Measurements from ENCODE around the gene DOK5. TPM values are rescaled to one million over a fixed set of nuclear protein-coding genes. Genes with fewer than 3 reads are reported as not detected.

The DOK5 gene
- total and polyA plus RNA-seq, 2 donors (not counting 3 experiments of a cell fraction or from before 2014, with no cell fraction given): 3.5 to 14.2 TPM

- H3K9me1 ChIP-seq (replicated peaks; ENCODE audit: control insufficient read depth, extremely low read depth, insufficient read depth, low read length): no peaks in the 10 kb centered on the region
- peaks cover 7% of the 10 kb centered on the region for H3K4me1 ChIP-seq (ENCODE audit: control insufficient read depth, extremely low read depth, insufficient read depth, low read length)
- no peak overlapping the region for H3K4me3 ChIP-seq (replicated peaks in 1 of 3; ENCODE audit: insufficient read depth in 1 of 3, low read depth in 1 of 3, low read length in 3 of 3)
- no peak overlapping the region for H3K4me2 ChIP-seq (ENCODE audit: insufficient read depth, low read length)
- BruUV-seq (replicated peaks): no TSS peak
- DNase-seq (ENCODE audit: low read depth, low spot score) (no peak), FAIRE-seq (no peak)
- ChIA-PET CTCF (no interaction called here), POLR2A (no interaction called here)
- H4K20me1 ChIP-seq (replicated peaks; ENCODE audit: control insufficient read depth, extremely low read depth, insufficient read depth, low read length): no peaks in the 10 kb centered on the region
- no peaks in the 10 kb centered on the region for H3K36me3 ChIP-seq (ENCODE audit: control insufficient read depth in 2 of 2, extremely low read depth in 1 of 2, insufficient read depth in 2 of 2, low read length in 2 of 2)
- no peaks in the 10 kb centered on the region for H3K79me2 ChIP-seq (ENCODE audit: control insufficient read depth, insufficient read depth, low read length)
- no peak overlapping the region for H2AFZ ChIP-seq (ENCODE audit: low read depth, low read length)
- H3K27ac ChIP-seq (ENCODE audit: insufficient read depth, low read depth, low read length): no peak overlapping the region
- intact Hi-C loops (cut with micrococcal nuclease): no loop called here
- dilution Hi-C loops (cut with MboI; ENCODE audit: extremely low pct_ligation_motif_present, low sequenced_read_pairs): no loop called here
- H3K9ac ChIP-seq (replicated peaks; ENCODE audit: extremely low read depth, insufficient read depth, low read length): no peak overlapping the region
- no peaks in the 10 kb centered on the region for H3K27me3 ChIP-seq (ENCODE audit: control insufficient read depth in 2 of 2, insufficient read depth in 2 of 2, low read length in 2 of 2)
- TF ChIP-seq GATA2 (IDR thresholded peaks at IDR 0.05; ENCODE audit: insufficient read depth, insufficient read length, low read depth, low read length) (no peak), JUN (IDR thresholded peaks at IDR 0.05; ENCODE audit: borderline replicate concordance, insufficient read depth, insufficient read length, low read depth) (no peak), POLR2AphosphoS5 (IDR thresholded peaks at IDR 0.05; ENCODE audit: insufficient read depth, low read depth, low read length) (no peak), FOS (IDR thresholded peaks at IDR 0.05; ENCODE audit: borderline replicate concordance, insufficient read depth, low read length) (no peak), MYC (IDR thresholded peaks at IDR 0.05; ENCODE audit: low read depth, low read length) (no peak), POLR2A (IDR thresholded peaks at IDR 0.05; ENCODE audit: low read depth, low read length) (no peak), EZH2 (IDR thresholded peaks at IDR 0.05; ENCODE audit: borderline replicate concordance, low read depth, low read length, severe bottlenecking) (no peak)
- TF ChIP-seq, protein P1, sequence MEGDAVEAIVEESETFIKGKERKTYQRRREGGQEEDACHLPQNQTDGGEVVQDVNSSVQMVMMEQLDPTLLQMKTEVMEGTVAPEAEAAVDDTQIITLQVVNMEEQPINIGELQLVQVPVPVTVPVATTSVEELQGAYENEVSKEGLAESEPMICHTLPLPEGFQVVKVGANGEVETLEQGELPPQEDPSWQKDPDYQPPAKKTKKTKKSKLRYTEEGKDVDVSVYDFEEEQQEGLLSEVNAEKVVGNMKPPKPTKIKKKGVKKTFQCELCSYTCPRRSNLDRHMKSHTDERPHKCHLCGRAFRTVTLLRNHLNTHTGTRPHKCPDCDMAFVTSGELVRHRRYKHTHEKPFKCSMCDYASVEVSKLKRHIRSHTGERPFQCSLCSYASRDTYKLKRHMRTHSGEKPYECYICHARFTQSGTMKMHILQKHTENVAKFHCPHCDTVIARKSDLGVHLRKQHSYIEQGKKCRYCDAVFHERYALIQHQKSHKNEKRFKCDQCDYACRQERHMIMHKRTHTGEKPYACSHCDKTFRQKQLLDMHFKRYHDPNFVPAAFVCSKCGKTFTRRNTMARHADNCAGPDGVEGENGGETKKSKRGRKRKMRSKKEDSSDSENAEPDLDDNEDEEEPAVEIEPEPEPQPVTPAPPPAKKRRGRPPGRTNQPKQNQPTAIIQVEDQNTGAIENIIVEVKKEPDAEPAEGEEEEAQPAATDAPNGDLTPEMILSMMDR (IDR thresholded peaks at IDR 0.05; ENCODE audit: extremely low read depth in 1 of 2, insufficient read depth in 1 of 2, low read depth in 1 of 2, low read length in 2 of 2): no peak
- TF ChIP-seq, protein P2, sequence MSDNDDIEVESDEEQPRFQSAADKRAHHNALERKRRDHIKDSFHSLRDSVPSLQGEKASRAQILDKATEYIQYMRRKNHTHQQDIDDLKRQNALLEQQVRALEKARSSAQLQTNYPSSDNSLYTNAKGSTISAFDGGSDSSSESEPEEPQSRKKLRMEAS (IDR thresholded peaks at IDR 0.05; ENCODE audit: insufficient read depth, insufficient read length): no peak
- no peaks in the 10 kb centered on the region for H3K9me3 ChIP-seq (replicated peaks; ENCODE audit: control insufficient read depth, insufficient read depth, low read length)
Measured at GRCh38 chr20:54565255-54565654, 89.9 kb downstream of the DOK5 start.
